Bronchial epithelial cell (primary cell): Measurements from ENCODE around the gene ANKRD13D. TPM values are rescaled to one million over a fixed set of nuclear protein-coding genes. Genes with fewer than 3 reads are reported as not detected.

Experiments
- DNase-seq: peaks from one replicate; pipeline ENCODE4 v3.0.0-alpha.2; 2010; ENCODE audit warnings: low read depth
- FAIRE-seq: peaks from 2 replicates; lab custom pipeline; 2011; peaks lifted over from hg19 to GRCh38; lab: Jason Lieb, UNC
- H3K27me3 ChIP-seq: 2 replicates; pipeline ENCODE4 v1.5.1; 2011; ENCODE audit warnings: low read length; ENCODE audit not compliant: control insufficient read depth, insufficient read depth
- H3K36me3 ChIP-seq: 2 replicates; pipeline ENCODE4 v1.5.1; 2011; ENCODE audit warnings: low read length; ENCODE audit not compliant: control insufficient read depth, insufficient read depth
- H3K4me3 ChIP-seq: 2 replicates; pipeline ENCODE4 v1.5.1; 2011; ENCODE audit warnings: mild to moderate bottlenecking, low read depth, low read length, control low read depth
- total RNA-seq: library from RNA; depleted of rRNA; stranded (reverse); fragments of >200 nt; gene quantifications from 2 replicates; pipeline ENCODE4 v1.2.1, GENCODE V29; 2014
- TF ChIP-seq, protein P1 (sequence below): IDR thresholded peaks from 2 replicates; pipeline ENCODE4 v1.5.1; 2011; ENCODE audit warnings: mild to moderate bottlenecking, moderate library complexity, low read length, control low read depth, inconsistent platforms; ENCODE audit not compliant: insufficient read depth, severe bottlenecking

The ANKRD13D gene
- total RNA-seq, 1 donor from 2014 or later = 22.4 TPM

GRCh38 chr11:67291481-67292381 lies 2.6 kb downstream of the ANKRD13D start:
- Histone ChIP-seq H3K27me3 (no peaks in the 10 kb centered on the region), H3K36me3 (peaks cover 20% of the 10 kb centered on the region), H3K4me3 (no peak overlapping the region)
- no peak for FAIRE-seq
- TF ChIP-seq, protein P1, sequence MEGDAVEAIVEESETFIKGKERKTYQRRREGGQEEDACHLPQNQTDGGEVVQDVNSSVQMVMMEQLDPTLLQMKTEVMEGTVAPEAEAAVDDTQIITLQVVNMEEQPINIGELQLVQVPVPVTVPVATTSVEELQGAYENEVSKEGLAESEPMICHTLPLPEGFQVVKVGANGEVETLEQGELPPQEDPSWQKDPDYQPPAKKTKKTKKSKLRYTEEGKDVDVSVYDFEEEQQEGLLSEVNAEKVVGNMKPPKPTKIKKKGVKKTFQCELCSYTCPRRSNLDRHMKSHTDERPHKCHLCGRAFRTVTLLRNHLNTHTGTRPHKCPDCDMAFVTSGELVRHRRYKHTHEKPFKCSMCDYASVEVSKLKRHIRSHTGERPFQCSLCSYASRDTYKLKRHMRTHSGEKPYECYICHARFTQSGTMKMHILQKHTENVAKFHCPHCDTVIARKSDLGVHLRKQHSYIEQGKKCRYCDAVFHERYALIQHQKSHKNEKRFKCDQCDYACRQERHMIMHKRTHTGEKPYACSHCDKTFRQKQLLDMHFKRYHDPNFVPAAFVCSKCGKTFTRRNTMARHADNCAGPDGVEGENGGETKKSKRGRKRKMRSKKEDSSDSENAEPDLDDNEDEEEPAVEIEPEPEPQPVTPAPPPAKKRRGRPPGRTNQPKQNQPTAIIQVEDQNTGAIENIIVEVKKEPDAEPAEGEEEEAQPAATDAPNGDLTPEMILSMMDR = no peak
- DNase-seq = no peak

- TF ChIP-seq, protein P1 = no peak
- Histone ChIP-seq H3K4me3 (no peak overlapping the region), H3K36me3 (peaks cover 19% of the 10 kb centered on the region), H3K27me3 (no peaks in the 10 kb centered on the region)
- FAIRE-seq (no peak), DNase-seq (no peak)
Observed at GRCh38 chr11:67292671-67293070, 3.6 kb downstream of the ANKRD13D start.

- Histone ChIP-seq H3K4me3 (no peak overlapping the region), H3K36me3 (peaks cover 19% of the 10 kb centered on the region)
- FAIRE-seq = no peak
Observed at GRCh38 chr11:67293090-67293489, 4.0 kb downstream of the ANKRD13D start.

GRCh38 chr11:67295846-67296245 lies 6.7 kb downstream of the ANKRD13D start:
- FAIRE-seq (no peak), DNase-seq (no peak)
- TF ChIP-seq, protein P1 = no peak
- no peaks in the 10 kb centered on the region for H3K27me3 ChIP-seq
- H3K36me3 ChIP-seq = peaks cover 29% of the 10 kb centered on the region
- no peak overlapping the region for H3K4me3 ChIP-seq

More at GRCh38 chr11:67293090-67293489, 4.0 kb downstream of the ANKRD13D start:
- DNase-seq = peak; percentile 99
- no peaks in the 10 kb centered on the region for H3K27me3 ChIP-seq
- TF ChIP-seq, protein P1 = no peak

DNA sequence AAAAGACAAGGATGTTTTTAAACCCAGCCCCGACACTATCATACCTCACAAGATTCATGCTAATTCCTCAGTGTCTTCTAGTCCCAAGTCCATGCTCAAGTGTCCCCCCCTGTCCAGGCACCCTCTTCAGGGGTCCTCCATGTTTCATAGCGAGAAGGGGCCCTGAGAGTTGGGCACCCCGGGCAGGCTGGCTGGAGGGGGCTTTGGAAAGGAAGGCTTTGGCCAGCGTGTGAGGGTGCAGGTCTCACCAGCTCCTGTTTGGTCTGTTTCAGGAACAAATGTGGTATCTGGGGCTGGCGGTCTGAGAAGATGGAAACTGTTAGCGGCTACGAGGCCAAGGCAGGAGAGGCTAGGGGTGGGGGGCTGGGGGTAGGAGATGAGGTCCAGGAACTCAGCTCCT lies 9.7 kb downstream of the ANKRD13D start:
- no peak for DNase-seq
- no peak overlapping the region for H3K4me3 ChIP-seq
- TF ChIP-seq, protein P1 = no peak
- H3K27me3 ChIP-seq = no peaks in the 10 kb centered on the region
- FAIRE-seq = no peak
- H3K36me3 ChIP-seq = peaks cover 21% of the 10 kb centered on the region
